Ascending aorta (tissue), 2 donors: ENCODE measurements around the gene RBM15. TPM values are rescaled to one million over a fixed set of nuclear protein-coding genes. Genes with fewer than 3 reads are reported as not detected.
A peak's percentile ranks its signal among the peaks of the same experiment; 100 is the strongest.

Source experiments
- DNase-seq, 2 donors: peaks; one replicate each; pipeline ENCODE4 v3.0.0-alpha.2; 2019; ENCODE audit warnings: low spot score in 2 of 2
- H3K27ac ChIP-seq, 2 donors: fragments of 200-600 bp; sonication (generic); one replicate each; pipeline ENCODE4 v1.5.1; 2016 to 2017; ENCODE audit warnings: mild to moderate bottlenecking in 1 of 2
- H3K27me3 ChIP-seq: fragments of 200-600 bp; sonication (generic); one replicate; pipeline ENCODE4 v1.5.1; 2017
- H3K36me3 ChIP-seq, 2 donors: fragments of 200-600 bp; sonication (generic); one replicate each; pipeline ENCODE4 v1.5.1; 2016
- H3K4me1 ChIP-seq, 2 donors: fragments of 200-600 bp; sonication (generic); one replicate each; pipeline ENCODE4 v1.5.1; 2016 to 2017; ENCODE audit warnings: mild to moderate bottlenecking in 1 of 2
- H3K4me3 ChIP-seq, 2 donors: fragments of 200-600 bp; sonication (generic); one replicate each; pipeline ENCODE4 v1.5.1; 2016 to 2017; ENCODE audit warnings: mild to moderate bottlenecking in 1 of 2
- H3K9me3 ChIP-seq, 2 donors: fragments of 200-600 bp; sonication (generic); one replicate each; pipeline ENCODE4 v1.5.1; 2016
- CTCF ChIP-seq, 3 experiments: fragments of 200-600 bp in 2 of 3; fragments of 450-650 bp in 1 of 3; sonication (generic) in 2 of 3; IDR thresholded peaks; one replicate each; pipeline ENCODE4 v1.5.1; 2016 to 2019; ENCODE audit warnings: antibody characterized with exemption in 3 of 3, mild to moderate bottlenecking in 1 of 3, moderate library complexity in 1 of 3
- intact Hi-C: fragments of 100-400 bp; cut with DNase I; formaldehyde crosslinking; loops from one replicate; pipeline ENCODE4 v1.15.1; 2023
- total RNA-seq: library from RNA; depleted of rRNA; stranded (reverse); fragments of >200 nt; gene quantifications from one replicate; pipeline ENCODE4 v1.1.0, GENCODE V29; 2016

RBM15 gene
- total RNA-seq = 13.6 TPM

- Histone ChIP-seq H3K4me3 (peak within 1 kb of the TSS; percentile 81 to 96), H3K4me1 (peaks cover 19 to 32% of the 10 kb centered on the region in 2 donors), H3K27ac (peak within 1 kb of the TSS; percentile 91 to 95), H3K36me3 (peaks cover 6 to 19% of the 10 kb centered on the region in 2 donors), H3K9me3 (no peaks in the 10 kb centered on the region), H3K27me3 (no peaks in the 10 kb centered on the region)
- DNase-seq = peak; percentile 100
- intact Hi-C loops = loop anchor here (1.0 to 10.0 kb wide), 7 partner anchors 51 to 1108 kb away; partner anchors contain the start of genes ATP5PB, KCNA2, KCNC4 and LAMTOR5
- no peak for TF ChIP-seq CTCF (IDR thresholded peaks at IDR 0.05)
Observed at GRCh38 chr1:110338886-110339406, at the start of gene RBM15. Gene RBM15, plus strand, starts transcription at chr1:110339377. Its CDS starts 29 bp downstream, at chr1:110339406.

GRCh38 chr1:110291241-110292030 lies 47.7 kb upstream of the RBM15 start:
- no peak for TF ChIP-seq CTCF (IDR thresholded peaks at IDR 0.05)
- no peak overlapping the region for H3K27ac ChIP-seq
- no peaks in the 10 kb centered on the region for H3K4me1 ChIP-seq
- H3K27me3 ChIP-seq = no peaks in the 10 kb centered on the region
- H3K4me3 ChIP-seq = no peak overlapping the region
- H3K36me3 ChIP-seq = no peaks in the 10 kb centered on the region
- no peaks in the 10 kb centered on the region for H3K9me3 ChIP-seq
- no peak for DNase-seq
- intact Hi-C loops = no loop called here

- no peak for DNase-seq
- intact Hi-C loops = no loop called here
- H3K27me3 ChIP-seq = no peaks in the 10 kb centered on the region
- no peaks in the 10 kb centered on the region for H3K36me3 ChIP-seq
- no peaks in the 10 kb centered on the region for H3K4me1 ChIP-seq
- no peaks in the 10 kb centered on the region for H3K9me3 ChIP-seq
- no peak overlapping the region for H3K27ac ChIP-seq
- no peak for TF ChIP-seq CTCF (IDR thresholded peaks at IDR 0.05)
- H3K4me3 ChIP-seq = no peak overlapping the region
Observed at GRCh38 chr1:110292031-110292741, 47.0 kb upstream of the RBM15 start.

- H3K36me3 ChIP-seq = no peaks in the 10 kb centered on the region
- H3K4me1 ChIP-seq = no peaks in the 10 kb centered on the region
- no peak for DNase-seq
- no peak overlapping the region for H3K27ac ChIP-seq
- no peak for TF ChIP-seq CTCF (IDR thresholded peaks at IDR 0.05)
- H3K4me3 ChIP-seq = no peak overlapping the region
- intact Hi-C loops = no loop called here
- H3K27me3 ChIP-seq = no peaks in the 10 kb centered on the region
- H3K9me3 ChIP-seq = no peaks in the 10 kb centered on the region
Observed at GRCh38 chr1:110293601-110294104, 45.5 kb upstream of the RBM15 start.

- Histone ChIP-seq H3K9me3 (no peaks in the 10 kb centered on the region), H3K4me1 (no peaks in the 10 kb centered on the region), H3K4me3 (no peak overlapping the region), H3K36me3 (no peaks in the 10 kb centered on the region), H3K27ac (no peak overlapping the region), H3K27me3 (no peaks in the 10 kb centered on the region)
- no peak for DNase-seq
- intact Hi-C loops = no loop called here
- TF ChIP-seq CTCF (IDR thresholded peaks at IDR 0.05) = no peak
Observed at GRCh38 chr1:110294308-110294707, 44.9 kb upstream of the RBM15 start.
